K562 (cell line): ENCODE results near the gene STX12. TPM values are rescaled to one million over a fixed set of nuclear protein-coding genes. Genes with fewer than 3 reads are reported as not detected.

ENCODE experiments used
- ARID3B ChIP-seq: fragments of 250-450 bp; sonication (Bioruptor Pico); IDR thresholded peaks from 2 replicates; pipeline ENCODE4 v1.4.0; 2020; ENCODE audit warnings: borderline replicate concordance
- ATF6 ChIP-seq: sonication (generic); formaldehyde crosslinking; IDR thresholded peaks from 2 replicates; pipeline ENCODE4 v1.4.0; 2020; ENCODE audit warnings: mild to moderate bottlenecking, missing genetic modification reagents
- CAMTA2 ChIP-seq: fragments of 250-450 bp; sonication (Bioruptor Pico); conservative IDR thresholded peaks from 2 replicates; pipeline ENCODE4 v1.5.1; 2022
- DEAF1 ChIP-seq: fragments of 450-650 bp; formaldehyde crosslinking; IDR thresholded peaks from 2 replicates; pipeline ENCODE4 v1.4.0; 2020; ENCODE audit warnings: mild to moderate bottlenecking, moderate library complexity
- ETV1 ChIP-seq: fragments of 450-650 bp; conservative IDR thresholded peaks from 2 replicates; pipeline ENCODE4 v1.6.1; 2016; ENCODE audit warnings: missing genetic modification characterization, control low read depth, low read depth, missing compliant biosample characterization
- FOXA1 ChIP-seq: fragments of 450-650 bp; IDR thresholded peaks from 2 replicates; pipeline ENCODE4 v1.6.1; 2016; ENCODE audit warnings: mild to moderate bottlenecking, borderline replicate concordance
- HEY1 ChIP-seq: fragments of 250-450 bp; sonication (Bioruptor Pico); IDR thresholded peaks from 2 replicates; pipeline ENCODE4 v1.5.0; 2020; ENCODE audit warnings: mild to moderate bottlenecking, moderate library complexity, borderline replicate concordance
- ID3 ChIP-seq, 2 experiments: fragments of 250-450 bp in 1 of 2; fragments of 450-650 bp in 1 of 2; sonication (Bioruptor Pico) in 1 of 2; IDR thresholded peaks; 2 replicates each; pipeline versions ENCODE4 v1.6.1 to v1.8.0; 2016 to 2021; ENCODE audit warnings: mild to moderate bottlenecking in 2 of 2, moderate library complexity in 2 of 2, missing compliant biosample characterization in 1 of 2, missing genetic modification characterization in 1 of 2
- IFI16 ChIP-seq: fragments of 250-450 bp; sonication (Bioruptor Pico); IDR thresholded peaks from 2 replicates; pipeline ENCODE4 v2.1.2; 2022; ENCODE audit warnings: mild to moderate bottlenecking, inconsistent platforms
- MAFK ChIP-seq: IDR thresholded peaks from 2 replicates; pipeline ENCODE4 v1.6.1; 2011; ENCODE audit warnings: low read length, improper control_type of control experiment
- OTX1 ChIP-seq: fragments of 450-650 bp; formaldehyde crosslinking; IDR thresholded peaks from 2 replicates; pipeline ENCODE4 v1.4.0; 2022; ENCODE audit warnings: mild to moderate bottlenecking
- PTRF ChIP-seq: fragments of 450-650 bp; IDR thresholded peaks from 2 replicates; pipeline ENCODE4 v1.6.1; 2016; ENCODE audit warnings: mild to moderate bottlenecking, missing genetic modification characterization, missing compliant biosample characterization
- PURB ChIP-seq: sonication (generic); formaldehyde crosslinking; IDR thresholded peaks from 2 replicates; pipeline ENCODE4 v1.9.0; 2021; ENCODE audit warnings: low read depth, mild to moderate bottlenecking, missing genetic modification reagents
- SETDB1 ChIP-seq: IDR thresholded peaks from one replicate; pipeline ENCODE4 v1.6.1; 2012; ENCODE audit warnings: low read length, control low read depth, inconsistent platforms
- SMARCA5 ChIP-seq: fragments of 450-650 bp; IDR thresholded peaks from 2 replicates; pipeline ENCODE4 v1.6.1; 2016
- SRSF1 ChIP-seq: fragments of 200-400 bp; formaldehyde crosslinking; IDR thresholded peaks from 2 replicates; pipeline ENCODE4 v1.6.1; 2017; ENCODE audit warnings: mild to moderate bottlenecking, low read depth, low read length, moderate library complexity
- TBP ChIP-seq: optimal IDR thresholded peaks from 2 replicates; pipeline ENCODE3; 2011; ENCODE audit warnings: low read depth, low read length, improper control_type of control experiment
- TRIM28 ChIP-seq: fragments of 450-650 bp; IDR thresholded peaks from 2 replicates; pipeline ENCODE4 v1.6.1; 2017
- WHSC1 ChIP-seq: IDR thresholded peaks from one replicate; pipeline ENCODE4 v1.6.1; 2012; ENCODE audit warnings: low read length, control low read depth, inconsistent platforms
- ZBTB7A ChIP-seq: IDR thresholded peaks from 2 replicates; pipeline ENCODE4 v1.6.1; 2011; ENCODE audit warnings: low read depth, mild to moderate bottlenecking, low read length, moderate library complexity, borderline replicate concordance; ENCODE audit not compliant: control insufficient read depth
- ZC3H8 ChIP-seq: fragments of 450-650 bp; IDR thresholded peaks from 2 replicates; pipeline ENCODE4 v1.6.1; 2017
- ZKSCAN8 ChIP-seq: fragments of 200-800 bp; sonication (Bioruptor generic); IDR thresholded peaks from 2 replicates; pipeline ENCODE4 v1.6.1; 2016; ENCODE audit warnings: missing genetic modification characterization, missing compliant biosample characterization
- ZNF133 ChIP-seq: fragments of 250-450 bp; sonication (Bioruptor Pico); IDR thresholded peaks from 2 replicates; pipeline ENCODE4 v1.4.0; 2020; ENCODE audit warnings: mild to moderate bottlenecking
- ZNF274 ChIP-seq: IDR thresholded peaks from 2 replicates; pipeline ENCODE4 v1.6.1; 2011; ENCODE audit warnings: low read depth, mild to moderate bottlenecking, low read length, moderate library complexity, borderline replicate concordance
- ZNF561 ChIP-seq: fragments of 450-650 bp; formaldehyde crosslinking; conservative IDR thresholded peaks from 2 replicates; pipeline ENCODE4 v1.4.0; 2020; ENCODE audit warnings: mild to moderate bottlenecking, moderate library complexity
- polyA plus RNA-seq, 8 experiments: library from polyadenylated mRNA; depleted of rRNA in 4 of 8; stranded (reverse) in 5 of 8; unstranded in 3 of 8; fragments of >200 nt; fragmentation: Nextera tagmentation in 2 of 8; fragmentation: Illumina TruSeq in 1 of 8; extraction: Ambion mirVana in 2 of 8; extraction: Trizol in 1 of 8; gene quantifications; 2 replicates each; pipeline versions ENCODE4 v1.2.1 to v1.2.3, GENCODE V29; 2011 to 2014; ENCODE audit warnings: inconsistent platforms in 1 of 8, missing spikeins in 1 of 8
- total RNA-seq, 7 experiments: library from RNA; depleted of rRNA in 6 of 7; stranded (reverse); fragments of >200 nt in 6 of 7; fragmentation: Illumina TruSeq in 2 of 7; extraction: Trizol in 2 of 7; gene quantifications; 2 replicates each; pipeline versions ENCODE4 v1.2.1 to v1.2.3, GENCODE V29; 2011 to 2021; ENCODE audit warnings: low replicate concordance in 1 of 7

STX12 gene
- total and polyA plus RNA-seq, 9 of the 15 experiments (the other 6 are each of a cell fraction or from before 2014, with no cell fraction given) = 16.9 to 31.3 (median 25.7) TPM

GRCh38 chr1:27725374-27726172 lies 47.4 kb upstream of the STX12 start, which contains the start of gene FAM76A (continued):
- TF ChIP-seq WHSC1 (no peak), SETDB1 (no peak), PTRF (no peak), OTX1 (CRISPR knock-in tag) (no peak), PURB (no peak), SRSF1 (no peak), ZC3H8 (no peak), MAFK (no peak), SMARCA5 (no peak), TRIM28 (no peak), ETV1 (tag) (no peak), HEY1 (no peak), ID3 (CRISPR knock-in tag; IDR thresholded peaks at IDR 0.05) (no peak), ID3 (tag; IDR thresholded peaks at IDR 0.05) (no peak; the same call in 1 of the 2 replicates), ARID3B (CRISPR knock-in tag) (no peak), ZNF274 (no peak), TBP (peak; percentile 85), ZBTB7A (no peak; the same call in 1 of the 2 replicates), ZNF133 (CRISPR knock-in tag) (no peak), IFI16 (CRISPR knock-in tag) (no peak), CAMTA2 (CRISPR knock-in tag) (no peak), FOXA1 (no peak), ZNF561 (CRISPR knock-in tag) (no peak), ZKSCAN8 (CRISPR knock-in tag) (no peak), ATF6 (no peak), DEAF1 (no peak)
